HG02763 (cell line): ENCODE measurements around the gene SETD2.
"Not testable (repeated sequence)": the region's sequence is repeated elsewhere in the genome, so short reads cannot be mapped to it uniquely, and the experiment has no call there.

Experiments
- ATAC-seq: cut with Tn5 transposase; IDR thresholded peaks from one replicate; pipeline ENCODE4 v1.9.1; 2021; ENCODE audit warnings: mild to moderate bottlenecking, moderate library complexity; ENCODE audit not compliant: unreplicated experiment

The SETD2 gene

DNA sequence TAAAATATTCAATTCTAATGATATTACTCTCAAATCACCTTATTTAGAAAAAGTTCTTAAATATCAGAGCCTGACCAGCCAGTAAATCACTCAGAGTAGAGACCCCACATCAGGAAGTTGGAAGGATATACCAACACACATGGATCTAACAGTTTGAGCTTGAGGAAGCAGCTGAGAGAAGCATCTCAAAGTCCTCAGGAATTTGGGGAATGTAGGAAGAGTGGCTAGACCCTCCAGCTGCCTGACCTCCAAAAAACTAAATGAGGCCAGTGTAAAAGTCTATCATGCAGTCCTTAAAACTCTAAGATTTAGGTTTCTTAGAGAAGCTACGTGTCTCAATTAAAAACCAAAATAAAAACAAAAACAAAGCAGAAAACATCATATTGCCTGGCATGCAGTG, 55.4 kb downstream of the SETD2 start:
- ATAC-seq = no peak

DNA sequence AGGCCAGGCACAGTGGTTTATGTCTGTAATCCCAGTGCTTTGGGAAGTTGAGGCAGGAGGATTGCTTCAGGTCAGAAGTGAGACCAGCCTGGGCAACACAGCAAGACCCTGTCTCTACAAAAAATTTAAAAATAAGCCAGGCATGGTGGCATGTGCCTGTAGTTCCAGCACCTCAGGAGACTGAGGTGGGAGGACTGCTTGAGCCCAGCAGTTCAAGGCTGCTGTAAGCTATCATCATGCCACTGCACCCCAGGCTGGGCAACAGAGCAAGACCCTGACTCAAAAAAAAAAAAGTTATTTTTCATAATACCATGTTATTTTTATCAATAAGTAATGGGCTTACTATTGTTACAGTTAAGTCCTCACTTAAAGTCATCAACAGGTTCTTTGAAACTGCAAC, 59.7 kb downstream of the SETD2 start:
- no peak for ATAC-seq

DNA sequence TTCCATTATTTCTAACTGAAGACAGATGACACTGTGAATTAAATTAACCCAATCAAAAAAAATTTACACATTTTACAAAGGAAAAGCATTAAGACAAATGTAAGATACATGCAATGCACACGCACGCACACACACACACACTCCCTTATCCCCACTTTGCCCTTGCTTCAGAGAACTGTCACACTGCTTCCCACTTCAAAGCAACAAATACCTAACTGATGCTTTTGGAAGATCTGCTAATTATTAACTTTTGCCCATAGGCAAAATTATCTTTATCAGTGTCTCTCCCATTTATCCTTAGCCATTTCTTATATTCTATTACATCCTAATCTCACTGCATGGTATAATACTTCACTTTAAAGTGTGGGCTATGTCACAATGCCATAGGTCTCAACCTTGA, 60.3 kb downstream of the SETD2 start:
- no peak for ATAC-seq

DNA sequence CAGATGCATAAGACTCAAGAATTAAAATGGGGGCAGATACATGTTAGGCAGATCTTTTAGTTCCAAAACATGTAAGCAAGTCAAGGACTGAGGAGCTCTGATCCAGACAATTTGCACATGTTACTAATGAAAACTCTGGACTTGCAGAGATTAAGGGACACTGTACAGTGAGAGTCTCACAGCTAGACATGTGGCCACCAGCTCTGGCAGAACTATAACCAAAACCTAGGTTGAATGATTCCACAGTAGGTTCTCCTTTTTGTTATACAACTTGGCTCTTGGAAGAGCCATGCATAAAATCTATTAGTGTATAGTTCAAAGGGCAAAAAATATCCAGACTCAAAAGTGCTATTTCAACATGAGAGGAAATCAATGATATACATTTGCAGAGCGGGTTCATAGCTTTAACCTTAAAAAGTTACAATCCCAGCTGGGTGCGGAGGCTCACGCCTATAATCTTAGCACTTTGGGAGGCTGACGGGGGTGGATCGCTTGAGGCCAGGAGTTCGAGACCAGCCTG, 61.8 kb downstream of the SETD2 start:
- no peak for ATAC-seq

DNA sequence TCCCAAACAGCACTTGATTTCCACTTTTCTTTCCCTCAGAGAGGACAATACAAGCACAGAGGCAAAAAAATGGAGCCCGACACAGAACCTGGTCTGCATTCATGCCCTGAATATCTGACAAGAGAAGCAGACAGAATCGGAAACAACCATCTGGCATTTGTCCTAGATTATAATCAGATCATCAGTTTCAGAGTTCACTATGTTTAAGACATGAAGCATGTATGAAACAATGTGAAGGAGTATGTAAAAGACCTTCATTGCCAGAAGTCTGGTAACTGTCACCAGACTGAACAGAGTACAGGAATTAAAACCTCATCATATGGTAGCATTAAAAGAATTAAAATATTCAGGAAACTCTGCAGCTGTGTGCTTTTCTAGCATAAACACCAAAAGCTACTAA, 65.0 kb downstream of the SETD2 start:
- no peak for ATAC-seq

DNA sequence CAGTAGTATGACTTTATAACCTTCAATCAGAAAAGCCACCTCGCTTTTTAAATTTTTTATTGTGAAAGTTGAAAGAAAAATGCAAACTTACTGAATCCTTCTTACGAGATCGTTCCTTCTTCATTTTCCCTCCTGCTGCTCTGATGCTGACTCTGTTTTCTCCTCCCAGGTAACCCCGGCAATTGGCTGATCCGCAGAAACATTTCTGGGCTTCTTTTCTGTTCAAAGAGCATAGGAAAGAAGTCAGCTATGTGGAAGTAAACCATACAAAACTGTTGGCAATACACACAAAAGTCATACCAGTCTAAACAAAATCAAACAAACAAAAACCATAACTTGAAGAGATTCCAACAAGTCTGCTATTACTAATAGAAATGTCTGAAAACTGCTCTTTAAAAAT, 66.0 kb downstream of the SETD2 start:
- no peak for ATAC-seq

DNA sequence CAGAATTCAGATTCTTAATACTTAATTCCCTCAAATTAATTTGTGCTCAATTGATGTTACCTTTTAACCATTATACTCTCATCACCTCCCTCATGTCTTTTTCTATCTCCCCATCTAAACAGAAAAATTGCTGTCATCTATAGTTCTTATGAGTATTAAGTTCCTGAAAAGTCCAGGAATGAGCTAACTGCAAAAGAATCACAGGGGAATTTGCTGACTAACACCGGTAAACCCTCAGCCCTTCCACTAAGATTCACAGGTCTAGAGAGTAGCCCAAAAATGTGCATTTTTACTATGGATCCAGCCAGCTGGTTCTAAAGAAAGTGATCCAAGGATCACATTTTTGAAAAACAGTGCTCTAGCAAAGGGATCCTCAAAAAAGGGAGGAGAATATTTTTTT, 67.0 kb downstream of the SETD2 start:
- no peak for ATAC-seq

DNA sequence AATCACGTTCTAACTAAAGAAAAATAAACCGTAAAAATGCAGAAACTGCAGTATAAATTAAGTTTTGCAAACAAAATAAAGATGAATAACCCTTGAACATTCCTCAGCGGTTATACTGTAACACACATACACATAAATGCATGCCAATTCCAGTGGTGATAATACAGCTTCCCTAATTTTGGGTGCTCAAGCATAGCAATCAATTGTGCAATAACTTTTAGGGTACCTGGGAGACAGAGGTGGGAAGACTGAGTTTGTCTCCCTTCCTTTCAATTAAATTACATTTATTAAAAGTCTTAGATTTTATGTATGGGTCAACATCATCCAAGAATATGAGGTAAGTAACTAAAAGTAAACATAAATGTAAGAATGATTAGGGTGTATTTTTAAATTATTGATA, 71.8 kb downstream of the SETD2 start:
- no peak for ATAC-seq

DNA sequence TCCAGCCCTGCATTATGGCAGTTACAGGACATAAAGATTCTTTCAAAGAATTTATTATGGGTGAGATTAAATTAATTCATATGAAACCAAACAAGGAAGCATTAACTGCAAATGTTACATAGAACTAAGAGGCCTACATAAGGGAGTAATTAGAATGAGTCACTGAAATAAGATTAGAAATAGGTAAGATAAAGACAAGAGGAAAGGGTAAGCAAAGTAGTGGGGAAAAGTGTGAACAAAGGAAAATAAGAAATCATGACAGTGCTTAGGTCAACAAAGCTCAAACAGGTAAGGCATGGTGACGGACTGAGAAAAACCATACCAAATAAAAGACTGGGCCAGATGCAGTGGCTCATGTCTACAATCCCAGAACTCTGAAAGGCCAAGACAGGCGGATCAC, 74.3 kb downstream of the SETD2 start:
- no peak for ATAC-seq

DNA sequence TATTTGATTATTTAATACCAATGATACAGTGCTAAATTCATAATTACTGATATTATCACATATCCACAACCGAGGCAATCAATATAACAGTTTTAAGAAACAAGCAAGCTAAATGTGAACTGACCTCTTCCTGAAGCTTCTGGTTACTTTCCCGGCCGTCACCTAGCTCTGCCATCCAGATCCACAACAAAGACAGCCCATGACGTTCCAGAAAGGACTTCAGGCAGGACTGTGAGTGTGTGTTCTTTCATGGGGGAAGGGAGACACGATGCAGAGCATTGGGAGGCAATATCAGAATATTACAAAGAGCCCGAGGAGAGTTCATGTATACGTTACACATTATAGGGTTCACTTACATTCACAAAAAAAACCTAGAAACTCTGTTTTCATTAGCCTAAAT, 77.8 kb downstream of the SETD2 start:
- ATAC-seq = no peak

DNA sequence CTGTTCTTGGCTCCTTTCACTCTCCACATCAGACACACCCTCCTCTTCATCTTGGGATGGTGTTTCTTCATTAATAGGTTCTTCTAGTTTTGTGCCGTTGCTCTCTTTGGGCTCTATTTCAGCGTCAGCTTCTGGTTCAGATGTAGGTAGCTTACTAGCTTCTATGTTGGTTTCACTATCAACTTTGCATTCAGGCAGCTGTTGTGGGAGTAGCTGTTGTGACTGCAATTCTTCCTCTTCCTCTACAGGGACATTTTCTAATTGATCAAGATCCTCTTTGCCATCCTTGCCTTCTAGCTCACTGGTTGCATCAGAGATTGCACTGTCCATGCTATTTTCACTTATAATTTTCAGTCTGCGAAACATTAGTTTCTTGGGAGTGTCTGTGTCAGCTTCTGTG, 80.1 kb downstream of the SETD2 start:
- no peak for ATAC-seq

DNA sequence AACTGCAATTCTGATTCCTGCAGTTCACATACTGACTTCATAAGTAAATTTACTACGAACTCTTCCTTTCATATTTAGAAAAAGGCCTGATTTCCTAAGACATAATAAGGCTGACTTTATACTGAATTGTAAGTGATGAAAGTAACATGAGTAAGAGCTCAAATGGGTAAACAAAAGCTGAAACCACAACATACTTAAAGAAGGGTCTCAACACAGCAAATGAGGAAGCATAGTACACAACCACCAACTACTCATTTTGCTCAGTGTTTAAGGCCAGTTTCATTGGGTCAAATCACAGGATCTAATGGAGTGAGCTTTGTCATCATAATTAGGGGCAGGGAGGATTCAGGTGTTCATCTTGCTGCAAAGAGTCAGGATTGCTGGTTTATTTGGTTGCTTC, 81.4 kb downstream of the SETD2 start:
- no peak for ATAC-seq

DNA sequence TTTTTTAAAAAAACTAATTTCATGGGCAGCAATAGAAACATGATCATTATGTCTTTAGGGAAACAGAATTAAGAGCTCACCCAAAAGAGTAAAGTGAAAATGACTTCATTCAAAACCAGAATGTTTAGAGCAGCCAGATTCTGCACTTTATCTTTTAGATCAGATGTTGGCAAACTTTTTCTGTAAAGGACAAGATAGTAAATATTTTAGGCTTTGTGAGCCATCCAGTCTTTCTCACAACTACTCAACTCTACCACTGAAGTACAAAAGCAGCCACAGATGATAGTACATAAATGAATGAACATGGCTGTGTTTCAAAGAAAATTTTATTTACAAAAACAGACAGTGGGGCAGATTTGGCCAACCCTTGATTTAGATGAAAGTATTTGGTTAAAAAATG, 84.5 kb downstream of the SETD2 start:
- no peak for ATAC-seq

DNA sequence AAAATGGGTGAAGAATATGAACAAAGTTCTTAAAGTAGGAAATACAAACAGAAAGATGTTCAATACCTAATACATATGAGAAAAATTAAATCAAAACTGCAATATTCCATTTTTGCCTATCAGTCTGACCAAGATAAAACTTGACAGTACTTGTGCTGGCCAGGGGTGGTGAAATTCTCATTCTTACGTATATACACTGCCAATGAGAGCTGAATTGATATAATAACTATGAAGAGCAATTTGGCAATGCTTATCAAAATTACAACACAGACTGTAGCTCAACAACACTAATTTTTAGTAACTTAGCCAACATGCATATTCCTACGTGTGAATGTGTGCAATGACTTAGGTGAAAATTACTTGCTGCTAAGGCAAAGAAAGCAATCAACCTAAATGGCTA, 90.2 kb downstream of the SETD2 start:
- no peak for ATAC-seq

DNA sequence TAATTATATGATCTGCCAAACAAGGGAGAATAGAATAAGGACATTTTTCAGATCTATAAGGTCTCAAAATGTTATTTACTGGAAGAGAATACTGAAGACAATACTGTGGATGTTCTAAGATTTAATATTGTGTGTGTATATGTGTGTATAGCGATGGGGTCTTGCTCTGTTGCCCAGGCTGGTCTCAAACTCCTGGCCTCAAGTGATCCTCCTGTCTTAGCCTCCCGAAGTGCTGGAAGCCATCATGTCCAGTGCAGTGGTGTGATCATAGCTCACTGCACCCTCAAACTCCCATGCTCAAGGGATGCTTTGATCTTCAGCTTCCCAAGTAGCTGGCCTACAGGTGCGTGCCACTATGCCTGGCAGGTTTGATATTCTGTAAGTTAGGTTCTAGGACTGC, 93.1 kb downstream of the SETD2 start:
- no peak for ATAC-seq

DNA sequence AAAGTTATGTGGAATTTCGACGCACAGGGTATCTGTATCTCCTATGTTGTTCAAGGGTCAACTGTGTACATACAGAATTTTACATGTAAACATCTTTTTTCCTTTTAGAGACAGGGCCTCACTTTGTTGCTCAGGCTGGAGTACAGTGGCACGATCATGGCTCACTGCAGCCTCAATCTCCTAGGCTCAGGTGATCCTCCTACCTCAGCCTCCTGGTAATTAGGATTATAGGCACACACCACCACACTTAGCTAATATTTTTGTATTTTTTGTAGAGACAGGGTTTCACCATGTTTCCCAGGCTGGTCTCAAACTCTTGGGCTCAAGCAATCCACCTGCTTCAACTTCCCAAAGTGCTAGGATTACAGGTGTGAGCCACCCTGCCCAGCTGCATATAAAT, 97.7 kb downstream of the SETD2 start:
- not testable (repeated sequence) for ATAC-seq

DNA sequence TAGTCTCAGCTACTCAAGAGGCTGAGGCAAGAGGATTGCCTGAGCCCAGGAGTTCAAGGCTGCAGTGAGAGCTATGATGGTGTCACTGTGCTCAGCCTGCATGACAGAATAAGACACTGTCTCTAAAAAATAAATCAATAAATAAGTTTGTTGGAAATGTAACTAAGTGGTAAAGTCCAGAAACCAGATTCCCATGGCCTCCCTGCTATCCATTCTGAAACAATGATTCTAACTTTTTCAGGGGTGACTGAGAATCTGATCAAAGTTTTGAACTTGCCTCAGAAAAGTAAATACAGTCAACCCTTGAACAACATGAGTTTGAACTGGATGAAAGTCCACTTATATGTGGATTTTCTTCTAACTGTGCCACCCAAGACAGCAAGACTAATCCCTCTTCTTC, 98.2 kb downstream of the SETD2 start:
- ATAC-seq = no peak

DNA sequence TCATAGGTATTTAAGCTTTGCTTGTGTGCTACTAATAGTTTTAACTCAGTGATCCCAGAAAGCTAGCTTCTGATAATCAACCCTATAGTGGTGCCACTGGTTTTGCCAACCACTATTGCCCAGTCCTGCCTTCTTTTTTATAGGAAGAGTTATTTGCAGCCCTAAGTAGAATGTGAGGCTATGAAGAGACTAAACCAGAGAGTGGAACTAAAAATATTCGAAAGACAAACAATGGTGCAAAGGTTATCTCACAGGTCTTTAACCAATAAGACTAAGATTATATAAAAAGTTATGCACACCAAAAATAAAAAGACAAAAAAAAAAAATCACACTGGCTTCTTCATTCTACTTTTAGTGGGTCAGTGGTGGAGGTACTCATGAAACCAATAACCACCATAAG, 98.9 kb downstream of the SETD2 start:
- no peak for ATAC-seq

DNA sequence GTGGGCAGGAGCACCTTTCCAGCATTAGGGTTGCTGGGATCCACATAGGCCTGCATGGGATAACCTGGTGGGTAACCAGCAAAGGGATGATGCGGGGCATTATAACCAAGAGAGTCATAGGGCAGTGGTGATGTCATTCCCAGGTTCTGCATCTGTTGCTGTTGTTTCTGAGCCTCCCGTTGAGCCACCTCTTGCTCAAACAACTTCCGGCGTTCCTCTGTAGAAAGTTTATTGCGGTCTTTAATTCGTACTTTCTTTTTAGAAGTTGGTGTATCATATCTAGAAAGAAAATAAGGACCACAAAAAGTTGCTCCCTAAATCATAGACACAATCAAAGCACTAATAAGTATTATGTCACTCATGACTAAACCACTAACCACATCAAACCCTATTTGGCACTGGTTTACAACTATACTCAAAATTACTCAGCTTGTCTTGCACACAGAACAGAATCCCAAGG, 106.7 kb downstream of the SETD2 start:
- ATAC-seq = no peak

DNA sequence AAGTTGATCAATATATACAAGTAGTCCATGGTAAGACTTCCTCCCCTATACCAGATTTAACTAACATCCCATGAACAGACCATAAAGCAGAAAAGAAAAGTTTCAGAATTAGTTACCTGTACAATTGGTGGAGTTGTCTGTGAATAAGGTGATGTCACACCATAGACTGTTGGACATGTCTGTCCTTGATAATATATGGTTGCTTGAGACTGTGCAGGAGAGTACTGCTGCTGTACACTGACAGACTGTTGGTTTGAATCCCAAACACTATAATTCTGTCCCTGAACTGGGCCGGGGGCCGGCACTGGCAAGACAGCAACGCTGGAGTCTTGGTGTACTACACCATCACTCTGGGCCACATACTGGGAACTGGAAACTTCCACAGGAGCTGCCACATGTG, 107.2 kb downstream of the SETD2 start:
- no peak for ATAC-seq

DNA sequence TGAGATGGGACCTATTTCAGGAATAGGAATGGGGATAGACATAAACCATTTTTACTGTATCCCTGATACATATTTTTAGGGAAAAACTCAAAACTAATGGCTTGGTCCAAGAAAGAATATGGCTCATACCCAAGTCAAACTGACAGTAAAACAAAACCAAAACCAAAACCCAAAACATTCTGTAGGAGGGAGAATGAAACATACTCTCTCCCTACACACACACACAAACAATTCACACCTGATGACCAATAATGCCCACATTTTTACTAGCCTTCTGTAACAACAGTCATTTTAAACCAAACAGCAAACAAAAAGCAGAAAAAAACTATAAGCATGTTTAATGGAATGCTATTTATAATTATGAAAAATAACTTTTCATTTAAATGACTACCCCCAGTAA, 109.5 kb downstream of the SETD2 start:
- ATAC-seq = no peak

DNA sequence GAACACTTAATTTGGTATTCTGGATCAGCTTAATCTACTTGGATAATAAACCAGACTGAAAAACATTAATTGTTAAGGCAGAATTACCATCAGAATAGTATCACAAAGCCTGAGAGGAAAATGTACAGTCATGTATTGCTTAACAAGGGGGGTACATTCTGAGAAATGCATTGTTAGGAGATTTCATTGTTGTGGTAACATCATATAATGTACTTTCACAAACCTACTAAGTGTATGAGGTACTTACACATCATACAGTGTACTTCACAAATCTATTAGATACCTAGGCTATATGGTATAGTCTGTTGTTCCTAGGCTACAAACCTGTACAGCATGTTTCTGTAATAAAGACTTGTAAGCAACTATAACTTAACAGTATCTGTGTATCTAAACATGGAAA, 116.2 kb downstream of the SETD2 start:
- no peak for ATAC-seq

DNA sequence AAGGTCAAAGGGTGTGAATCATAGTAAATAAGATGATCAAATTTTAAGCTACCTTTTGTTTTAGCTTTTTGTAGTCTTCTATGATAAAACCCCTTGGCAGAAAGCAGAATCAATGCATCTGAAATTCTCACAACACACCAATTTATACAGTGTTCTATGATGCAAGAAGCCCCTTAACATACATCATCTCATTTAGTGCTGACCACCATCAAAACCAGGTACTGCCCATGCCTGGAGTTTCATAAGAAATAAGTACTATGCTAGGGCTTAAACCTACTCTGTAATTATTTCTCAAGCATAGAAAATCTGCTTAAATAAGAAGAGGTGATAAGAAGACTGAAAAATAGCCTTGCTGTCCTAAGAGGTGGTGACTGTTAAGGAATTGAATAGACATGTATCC, 116.8 kb downstream of the SETD2 start:
- no peak for ATAC-seq
